NCI-H69 (cell line): ENCODE data around the gene CLGN.
"Not testable (repeated sequence)": the region's sequence is repeated elsewhere in the genome, so short reads cannot be mapped to it uniquely, and the experiment has no call there.

Experiments
- DNase-seq: peaks from one replicate; lab custom pipeline; 2025; lab: John Stamatoyannopoulos, UW

CLGN gene, protein sequence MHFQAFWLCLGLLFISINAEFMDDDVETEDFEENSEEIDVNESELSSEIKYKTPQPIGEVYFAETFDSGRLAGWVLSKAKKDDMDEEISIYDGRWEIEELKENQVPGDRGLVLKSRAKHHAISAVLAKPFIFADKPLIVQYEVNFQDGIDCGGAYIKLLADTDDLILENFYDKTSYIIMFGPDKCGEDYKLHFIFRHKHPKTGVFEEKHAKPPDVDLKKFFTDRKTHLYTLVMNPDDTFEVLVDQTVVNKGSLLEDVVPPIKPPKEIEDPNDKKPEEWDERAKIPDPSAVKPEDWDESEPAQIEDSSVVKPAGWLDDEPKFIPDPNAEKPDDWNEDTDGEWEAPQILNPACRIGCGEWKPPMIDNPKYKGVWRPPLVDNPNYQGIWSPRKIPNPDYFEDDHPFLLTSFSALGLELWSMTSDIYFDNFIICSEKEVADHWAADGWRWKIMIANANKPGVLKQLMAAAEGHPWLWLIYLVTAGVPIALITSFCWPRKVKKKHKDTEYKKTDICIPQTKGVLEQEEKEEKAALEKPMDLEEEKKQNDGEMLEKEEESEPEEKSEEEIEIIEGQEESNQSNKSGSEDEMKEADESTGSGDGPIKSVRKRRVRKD

DNA sequence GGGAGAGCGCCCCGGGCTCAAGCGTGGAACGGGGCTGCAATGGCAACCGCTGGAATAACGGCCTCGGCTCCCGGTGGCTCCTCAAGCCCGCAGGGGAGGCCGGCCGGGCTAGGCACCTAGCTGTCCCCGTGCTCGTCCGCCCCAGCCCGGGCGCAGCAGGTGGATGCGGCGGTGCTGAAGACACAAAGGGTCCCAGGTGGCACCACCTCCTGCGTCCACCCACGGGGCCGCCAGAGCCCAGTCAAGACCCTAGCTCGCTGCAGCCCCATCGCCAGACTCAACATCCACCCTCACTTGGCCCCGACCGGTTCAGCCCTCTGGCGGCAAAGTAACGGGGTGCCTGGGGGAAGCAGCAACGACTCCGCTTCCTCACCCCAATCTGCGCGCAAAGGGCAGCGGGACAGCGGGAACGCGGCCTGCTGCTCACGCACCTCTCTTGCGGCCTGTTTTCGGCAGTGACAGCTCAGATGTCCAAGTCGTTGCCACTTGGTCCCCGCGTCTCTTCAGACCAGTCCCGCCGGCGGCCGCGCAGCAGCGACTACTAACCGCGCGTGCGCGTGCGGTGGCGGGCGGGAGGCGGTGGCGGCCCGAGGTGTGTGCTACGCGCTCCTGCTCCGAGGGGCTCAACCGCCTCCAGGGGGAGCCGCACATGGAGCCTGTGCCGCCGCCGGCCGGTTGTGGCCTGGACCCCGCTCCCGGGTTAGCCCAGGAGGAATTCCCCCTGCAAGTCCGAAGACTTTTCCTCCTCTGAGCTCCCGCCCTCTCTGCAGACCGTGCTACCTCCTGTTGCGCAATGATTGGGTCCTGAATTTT lies at the start of gene CLGN:
Gene CLGN (minus strand): TSS at position 543 of the 813 bp plus-strand sequence. CDS start 14,570 bp downstream, outside the sequence.
- DNase-seq = peak; percentile 88

DNA sequence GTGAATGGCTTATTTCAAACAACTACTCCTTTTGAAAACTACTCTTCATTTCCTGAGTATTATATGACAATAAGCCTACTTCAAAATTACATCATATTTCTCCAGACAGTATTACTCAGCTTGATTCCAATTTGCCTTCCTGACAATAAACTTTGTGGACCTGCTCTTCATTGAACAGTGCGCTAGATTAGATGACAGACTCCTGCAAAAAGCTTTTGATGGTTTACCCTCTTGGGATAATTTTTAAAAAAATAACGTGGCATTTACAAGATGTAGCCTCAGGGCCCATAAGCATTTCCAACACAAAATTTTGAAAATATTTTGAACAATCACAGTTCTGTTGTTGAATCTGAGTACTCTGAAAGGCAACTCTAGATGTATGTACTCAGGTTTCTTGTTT lies 44.7 kb upstream of the CLGN start:
- peak; percentile 19 for DNase-seq

DNA sequence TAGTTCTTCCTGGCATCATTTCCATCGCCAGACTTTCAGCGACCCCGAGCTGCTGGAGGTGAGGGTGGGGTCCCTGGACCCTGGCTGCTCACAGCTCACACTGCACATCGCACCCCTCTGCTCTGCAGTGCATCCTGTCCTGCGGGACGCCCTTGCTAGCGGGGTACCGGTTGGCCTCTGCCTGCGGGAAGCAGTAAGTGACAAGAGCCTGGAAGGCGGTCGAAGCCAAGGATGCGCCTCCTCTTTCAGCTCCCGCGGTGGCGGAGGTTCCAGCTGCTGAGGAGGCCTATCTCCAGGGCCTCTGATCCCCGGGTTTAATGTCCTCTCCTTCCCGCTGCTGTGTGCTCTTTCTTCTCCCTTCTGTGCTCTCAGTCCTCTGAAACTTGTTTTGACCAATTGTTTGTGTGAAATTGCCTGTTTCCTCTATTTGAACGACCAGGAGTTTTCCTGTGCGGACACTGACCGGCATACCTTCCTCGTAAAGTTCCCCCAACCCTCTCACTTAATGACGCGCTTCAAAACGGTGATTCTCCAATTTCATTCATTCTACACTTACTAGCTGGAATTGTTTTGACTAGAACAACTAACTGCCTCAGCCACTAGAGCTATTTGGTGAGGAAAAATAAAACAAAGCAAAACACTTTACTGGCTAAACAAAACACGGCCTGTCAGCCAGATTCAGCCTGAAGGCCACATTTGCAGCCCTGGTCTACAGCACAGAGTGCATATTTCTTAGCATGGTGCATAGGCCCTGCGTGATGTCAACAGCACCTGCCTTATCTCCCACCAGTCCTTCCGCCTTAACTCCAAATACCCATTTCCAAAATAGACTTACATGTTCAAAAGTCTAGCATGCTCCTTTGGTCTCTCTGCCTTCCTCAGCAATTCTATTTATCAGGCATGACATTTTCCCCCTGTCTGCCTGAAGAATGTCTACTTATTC lies 42.6 kb upstream of the CLGN start:
- no peak for DNase-seq

DNA sequence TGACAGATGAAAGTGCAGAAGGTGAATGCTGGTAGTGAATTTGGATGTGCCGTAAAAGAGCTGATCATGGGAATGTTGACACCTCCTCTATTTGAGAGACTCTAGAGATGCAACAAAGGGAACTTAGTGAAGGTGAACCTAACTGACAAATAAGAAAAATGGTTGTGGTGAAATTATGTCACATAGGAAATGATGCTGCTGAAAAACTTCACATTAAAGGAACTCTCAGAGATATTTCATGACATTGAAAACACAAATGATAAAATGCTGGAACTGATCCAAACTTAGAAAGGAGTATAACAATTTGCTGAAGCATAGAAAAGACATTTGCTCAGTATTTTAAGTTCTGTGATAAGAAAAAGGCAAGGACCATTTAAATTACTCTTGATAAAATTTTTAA lies 38.7 kb upstream of the CLGN start:
- no peak for DNase-seq

DNA sequence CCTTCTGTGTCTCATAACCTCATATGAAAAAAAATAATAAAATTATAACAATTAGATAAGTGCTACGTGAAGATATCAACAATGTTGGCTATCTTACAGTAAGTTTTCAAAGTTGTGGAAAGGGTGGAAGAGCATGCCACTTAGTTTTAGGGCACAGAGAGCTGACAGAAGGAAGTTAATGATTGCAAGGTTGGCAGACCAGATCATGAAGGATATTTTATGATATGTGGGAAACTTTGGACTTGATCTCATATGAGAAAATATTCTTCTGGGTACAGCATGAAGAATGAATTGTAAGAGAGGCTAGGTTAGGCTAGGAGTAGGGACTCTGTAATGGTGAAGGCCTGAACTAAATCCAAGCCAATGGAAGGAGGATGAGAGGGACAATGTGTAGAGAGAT lies 36.2 kb upstream of the CLGN start:
- DNase-seq = no peak

DNA sequence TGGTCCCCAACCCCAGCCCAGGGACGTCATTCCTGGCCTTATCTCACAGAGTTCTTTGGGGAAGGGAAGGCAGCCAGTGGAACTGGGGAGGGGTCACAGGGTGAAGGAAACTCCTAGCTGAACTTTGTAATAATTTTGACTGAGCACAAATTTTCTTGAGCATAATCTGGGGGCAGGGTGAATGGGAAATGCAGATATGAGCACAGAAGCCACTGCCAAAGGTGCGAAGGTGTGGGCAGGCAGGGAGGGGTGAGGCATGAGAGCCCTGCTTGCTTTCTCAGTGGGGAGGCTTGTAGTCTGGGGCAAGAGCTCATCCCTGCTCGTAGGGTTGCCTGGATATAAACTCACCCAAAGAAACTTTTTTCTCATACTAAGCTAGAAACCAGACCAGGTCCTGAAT lies 35.7 kb upstream of the CLGN start:
- DNase-seq = no peak

DNA sequence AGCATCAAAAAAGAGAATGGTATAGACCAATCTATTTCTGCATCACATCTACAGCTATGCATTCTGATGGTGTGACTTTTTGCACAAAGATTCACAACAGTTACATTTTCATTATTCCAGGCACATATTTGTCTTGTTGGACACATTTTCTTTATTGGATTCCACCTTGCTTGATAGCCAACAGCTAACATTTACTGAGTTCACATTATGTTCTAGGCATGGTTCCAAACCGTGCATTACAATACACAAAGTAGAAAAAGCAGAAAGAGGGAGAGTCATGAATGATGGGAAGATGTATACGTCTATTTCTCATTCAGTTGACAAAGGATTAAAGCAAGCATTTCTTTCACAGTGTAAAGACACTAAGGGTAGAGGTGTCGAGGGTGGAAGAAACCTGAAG lies 22.9 kb upstream of the CLGN start:
- DNase-seq = peak; percentile 20

DNA sequence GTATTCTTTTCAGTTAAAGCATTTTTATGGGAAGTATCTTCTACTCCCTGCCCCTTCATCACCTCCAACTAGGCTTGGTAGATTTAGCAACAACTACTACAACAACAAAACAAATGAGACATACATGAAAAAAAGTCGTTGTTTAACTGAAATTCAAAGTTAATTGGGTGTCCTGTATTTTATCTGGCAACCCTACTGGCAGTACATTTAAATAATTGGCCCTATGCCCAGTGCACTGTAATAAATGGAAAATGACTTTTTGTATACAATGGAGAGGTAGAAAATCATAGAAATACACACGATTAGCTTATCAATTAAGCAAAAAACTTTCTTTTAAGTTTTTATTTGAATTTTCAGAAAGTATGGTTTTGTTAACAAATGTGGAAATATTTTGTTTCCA lies 21.4 kb upstream of the CLGN start:
- peak; percentile 65 for DNase-seq

DNA sequence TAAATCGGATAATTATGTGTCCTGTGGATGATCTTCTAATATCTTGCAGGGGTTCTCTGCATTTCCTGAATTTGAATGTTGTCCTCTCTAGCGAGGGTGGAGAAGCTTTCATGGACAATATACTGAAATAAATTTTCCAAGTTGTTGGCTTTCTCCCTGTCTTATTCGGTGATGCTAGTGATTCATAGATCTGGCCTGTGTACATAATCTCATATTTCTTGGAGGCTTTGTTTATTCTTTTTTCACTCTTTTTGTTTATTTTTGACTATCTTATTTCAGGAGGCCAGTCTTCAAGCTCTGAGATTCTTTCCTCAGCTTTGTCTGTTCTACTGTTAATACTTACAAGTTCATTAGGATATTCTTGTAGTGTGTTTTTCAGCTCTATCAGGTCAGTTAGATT lies 20.7 kb upstream of the CLGN start:
- peak; percentile 26 for DNase-seq

DNA sequence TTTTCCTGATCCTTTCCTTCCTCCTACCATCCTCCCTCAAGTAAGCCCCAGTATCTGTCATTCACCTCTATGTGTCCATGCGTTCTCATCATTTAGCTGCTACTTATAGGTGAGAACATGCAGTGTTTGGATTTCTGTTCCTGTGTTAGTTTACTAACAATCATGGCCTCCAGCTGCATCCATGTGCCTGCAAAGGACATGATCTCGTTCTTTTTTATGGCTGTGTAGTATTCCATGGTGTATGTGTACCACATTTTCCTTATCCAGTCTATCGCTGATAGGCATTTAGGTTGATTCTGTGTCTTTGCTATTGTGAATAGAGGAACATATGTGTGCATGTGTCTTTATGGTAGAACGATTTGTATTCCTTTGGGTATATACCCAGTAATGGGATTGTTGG lies 16.9 kb upstream of the CLGN start:
- DNase-seq = not testable (repeated sequence)

DNA sequence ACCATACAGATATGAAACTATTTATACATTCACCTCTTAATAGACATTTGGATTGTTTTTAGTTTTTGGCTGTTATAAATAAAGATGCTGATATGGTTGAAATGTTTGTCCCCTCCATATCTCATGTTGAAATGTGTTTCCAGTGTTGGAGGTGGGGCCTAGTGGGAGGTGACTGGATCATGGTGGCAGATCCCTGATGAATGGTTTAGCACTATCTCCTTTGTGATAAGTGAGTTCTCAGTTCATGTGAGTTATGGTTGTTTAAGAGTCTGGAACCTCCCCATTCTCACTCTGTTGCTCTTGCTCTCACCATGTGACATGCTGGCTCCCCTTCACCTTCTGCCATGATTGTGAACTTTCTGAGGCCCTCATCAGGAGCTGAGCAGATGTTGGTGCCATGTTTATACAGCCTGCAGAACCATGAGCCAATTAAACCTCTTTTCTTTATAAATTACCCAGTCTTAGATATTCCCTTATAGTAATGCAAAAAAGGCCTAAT lies 12.2 kb upstream of the CLGN start:
- no peak for DNase-seq

DNA sequence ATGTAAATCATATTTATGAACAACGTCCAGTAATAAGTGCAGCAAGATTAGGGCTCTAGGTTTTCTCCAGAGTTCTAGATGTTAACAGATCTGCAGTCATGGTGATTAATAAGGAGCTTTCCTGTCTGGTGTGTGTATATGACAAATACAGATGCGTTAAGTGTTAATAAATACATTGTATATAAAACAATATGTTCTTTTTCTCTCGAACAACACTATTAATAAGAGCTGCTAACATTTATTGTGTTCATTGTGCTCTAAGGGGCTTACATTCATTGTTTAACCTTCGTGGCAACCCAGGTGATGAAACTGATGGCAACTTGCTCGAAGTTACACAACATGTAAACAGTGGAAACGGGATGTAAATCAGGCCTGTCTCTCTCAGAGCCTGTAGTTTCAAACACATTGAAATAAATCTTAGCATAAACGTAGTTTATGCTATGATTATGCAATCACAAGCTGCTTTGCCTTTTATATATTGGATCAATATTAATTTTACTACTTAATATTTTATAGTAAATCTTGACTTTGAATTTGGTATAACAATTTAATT lies 547 bp upstream of the CLGN start:
- DNase-seq = peak; percentile 23

DNA sequence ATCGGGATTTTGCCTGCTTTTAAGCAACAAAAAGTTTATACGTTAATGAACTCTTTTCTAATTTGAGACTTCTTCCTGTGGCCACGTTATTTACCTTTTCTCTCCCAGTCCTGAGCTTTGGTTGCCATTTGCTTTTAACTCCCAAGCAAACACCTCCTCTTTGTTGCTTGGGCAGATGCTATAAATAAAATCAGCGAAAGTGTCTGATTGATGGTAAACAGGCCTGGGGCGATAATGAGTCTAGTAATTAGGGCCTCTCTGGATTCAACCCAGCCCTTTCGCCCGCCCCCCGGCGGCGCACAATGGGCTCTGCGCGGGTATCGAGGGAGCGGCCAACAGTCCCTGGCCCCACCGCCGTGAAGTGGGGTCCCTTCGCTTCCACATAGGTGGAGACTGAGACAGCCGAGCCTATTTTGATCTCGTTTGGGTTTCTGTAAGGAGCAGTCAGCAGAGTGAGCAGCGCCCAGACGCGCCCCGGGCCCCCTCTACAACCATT lies 790 bp downstream of the CLGN start:
- DNase-seq = peak; percentile 96

DNA sequence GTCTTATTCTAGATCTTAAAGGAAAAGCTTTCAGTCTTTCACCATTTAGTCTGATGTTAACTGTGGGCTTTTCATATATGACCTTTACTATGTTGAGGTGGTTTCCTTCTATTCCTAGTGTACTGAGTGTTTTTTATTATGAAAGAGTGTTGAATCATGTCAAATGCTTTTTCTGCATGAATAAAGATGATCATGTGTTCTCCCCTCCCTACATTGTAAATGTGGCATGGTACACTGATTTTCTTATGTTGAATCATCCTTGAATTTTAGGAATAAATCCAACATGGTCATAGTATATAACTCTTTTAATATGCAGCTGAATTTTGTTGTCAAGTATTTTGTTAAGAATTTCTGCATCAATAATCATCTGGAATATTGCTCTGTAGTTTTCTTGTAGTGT lies 4.3 kb downstream of the CLGN start:
- DNase-seq = no peak

DNA sequence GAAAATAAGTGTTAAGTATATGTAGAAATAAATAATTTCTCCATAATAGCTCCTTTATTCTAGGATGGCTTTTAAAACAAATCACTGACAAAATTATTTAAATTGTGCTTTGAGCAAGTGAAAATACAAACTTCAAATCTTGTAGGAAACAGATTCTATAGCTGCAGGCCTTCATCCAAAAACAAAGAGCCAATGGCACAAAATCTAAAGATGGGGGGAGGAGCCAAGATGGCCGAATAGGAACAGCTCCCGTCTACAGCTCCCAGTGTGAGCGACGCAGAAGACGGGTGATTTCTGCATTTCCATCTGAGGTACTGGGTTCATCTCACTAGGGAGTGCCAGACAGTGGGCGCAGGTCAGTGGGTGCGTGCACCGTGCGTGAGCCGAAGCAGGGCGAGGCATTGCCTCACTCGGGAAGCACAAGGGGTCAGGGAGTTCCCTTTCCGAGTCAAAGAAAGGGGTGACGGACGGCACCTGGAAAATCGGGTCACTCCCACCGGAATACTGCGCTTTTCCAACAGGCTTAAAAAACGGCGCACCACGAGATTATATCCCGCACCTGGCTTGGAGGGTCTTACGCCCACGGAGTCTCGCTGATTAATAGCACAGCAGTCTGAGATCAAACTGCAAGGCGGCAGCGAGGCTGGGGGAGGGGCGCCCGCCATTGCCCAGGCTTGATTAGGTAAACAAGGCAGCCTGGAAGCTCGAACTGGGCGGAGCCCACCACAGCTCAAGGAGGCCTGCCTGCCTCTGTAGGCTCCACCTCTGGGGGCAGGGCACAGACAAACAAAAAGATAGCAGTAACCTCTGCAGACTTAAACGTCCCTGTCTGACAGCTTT lies 14.1 kb downstream of the CLGN start:
- not testable (repeated sequence) for DNase-seq

DNA sequence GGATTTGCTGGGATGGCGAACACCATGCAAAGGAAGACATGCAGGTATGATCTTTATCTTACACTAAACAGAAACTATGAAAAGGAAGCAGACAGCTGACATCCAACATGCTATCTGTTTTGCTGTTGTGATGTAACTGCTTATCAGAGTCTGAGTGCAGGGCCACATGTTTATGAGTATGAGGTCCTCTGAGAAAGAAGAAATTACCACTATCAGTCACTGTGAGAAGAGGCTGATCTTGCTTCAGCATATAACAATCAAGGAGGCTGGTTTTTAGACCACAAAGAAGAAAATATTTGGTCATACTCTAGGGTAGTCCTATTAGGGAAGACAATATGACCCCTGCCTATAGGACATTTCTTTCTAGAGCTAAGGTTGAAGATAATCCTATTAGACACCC lies 18.5 kb downstream of the CLGN start:
- no peak for DNase-seq

DNA sequence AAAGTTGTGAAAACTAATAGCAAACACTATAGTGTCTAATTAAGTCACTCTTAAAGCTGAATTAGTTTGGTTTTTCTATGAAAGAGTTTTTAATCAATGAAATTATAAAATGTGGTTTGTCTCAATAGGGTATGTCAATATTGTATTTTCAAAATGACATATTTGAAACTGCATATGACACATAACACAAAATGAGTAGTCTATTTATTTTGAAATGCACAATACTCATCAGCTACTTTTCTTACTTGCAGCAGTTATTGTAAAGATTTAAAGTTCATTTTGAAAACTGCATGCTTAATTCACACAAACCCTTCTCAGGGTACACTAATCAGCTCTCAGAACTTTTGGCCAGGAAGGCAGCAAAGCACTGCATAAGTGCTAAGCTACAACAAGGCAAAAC lies 21.2 kb downstream of the CLGN start:
- no peak for DNase-seq

DNA sequence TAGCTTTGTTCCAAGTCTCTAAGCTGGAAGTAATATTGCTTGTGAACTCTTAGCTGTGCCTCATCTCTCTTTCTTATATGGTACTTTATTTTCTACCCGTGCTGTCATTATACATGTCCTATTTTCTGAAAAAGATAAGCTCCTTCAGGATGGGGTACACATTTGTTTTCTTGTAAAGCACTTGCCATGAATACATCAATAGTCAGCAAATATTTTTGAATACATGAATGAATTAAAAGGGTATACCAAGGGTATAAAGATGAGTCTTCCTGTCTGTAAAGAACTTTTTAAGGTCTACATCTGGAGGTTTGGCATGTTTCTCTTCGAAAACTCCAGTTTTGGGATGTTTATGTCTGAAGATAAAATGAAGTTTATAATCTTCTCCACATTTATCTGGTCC lies 27.3 kb downstream of the CLGN start:
- no peak for DNase-seq

DNA sequence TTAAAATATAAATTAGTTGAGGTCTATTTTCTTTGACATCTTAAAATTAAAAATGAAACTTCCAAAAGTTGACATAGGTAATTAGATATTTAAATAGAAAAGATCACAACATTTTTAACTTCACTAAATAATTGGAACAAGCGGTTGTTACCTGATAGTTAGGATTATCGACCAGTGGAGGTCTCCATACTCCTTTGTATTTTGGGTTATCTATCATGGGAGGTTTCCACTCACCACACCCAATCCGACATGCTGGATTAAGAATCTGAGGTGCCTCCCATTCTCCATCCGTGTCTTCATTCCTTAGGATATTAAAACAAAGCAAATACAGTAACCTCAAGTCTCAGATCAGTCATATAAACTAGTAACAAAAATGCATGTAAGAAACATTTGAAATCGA lies 31.8 kb downstream of the CLGN start:
- peak; percentile 18 for DNase-seq

DNA sequence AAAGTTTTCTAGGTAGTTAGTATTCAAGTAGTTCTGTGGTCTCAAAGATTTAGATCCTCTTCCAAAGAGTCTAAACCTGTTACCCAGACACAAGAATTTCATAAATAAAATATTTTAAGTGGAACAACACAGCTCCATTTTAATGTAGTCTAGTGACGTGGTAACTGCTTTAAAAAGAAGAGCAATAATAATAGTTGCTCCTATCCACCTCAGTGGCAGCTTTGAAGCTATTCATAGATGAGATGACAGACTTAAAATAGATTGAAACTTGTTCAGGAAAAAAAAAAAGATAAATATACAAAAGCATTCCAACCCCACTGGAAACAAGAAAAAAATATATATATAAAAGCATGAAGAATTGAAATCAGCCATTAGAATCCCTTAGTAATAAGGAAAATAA lies 39.4 kb downstream of the CLGN start:
- DNase-seq = no peak
